ENCODE measurements around the gene METTL15. TPM values are rescaled to one million over a fixed set of nuclear protein-coding genes. Genes with fewer than 3 reads are reported as not detected.
"Not testable (repeated sequence)": the region's sequence is repeated elsewhere in the genome, so short reads cannot be mapped to it uniquely, and the experiment has no call there.

Gene METTL15
- total RNA-seq, 3 donors from 2014 or later: 9.8 to 30.3 (median 16.4) TPM

DNA sequence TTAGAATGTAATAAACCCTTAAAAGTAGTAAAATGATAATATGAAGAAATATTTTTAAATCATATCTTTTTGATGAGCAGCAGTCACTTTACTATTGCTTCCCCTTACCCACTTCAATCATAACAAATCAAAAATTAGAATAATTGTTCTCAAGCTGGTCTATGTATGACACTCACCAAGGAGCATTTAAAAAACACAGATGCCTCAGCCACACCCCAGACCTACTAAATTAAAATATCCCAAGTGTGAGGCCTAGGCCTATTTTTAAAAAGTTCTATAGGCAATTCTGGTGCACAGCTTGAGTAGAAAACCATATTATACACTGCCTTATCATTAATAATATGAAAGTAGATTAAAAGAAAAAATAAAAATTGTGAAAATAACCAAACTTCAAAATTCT is 15.4 kb upstream of the METTL15 start:
- H3K27ac ChIP-seq: no peak overlapping the region
- DNase-seq (ENCODE audit: low spot score in 2 of 2): no peak
- intact Hi-C loops (cut with DNase I; ENCODE audit: low total_unique reads): no loop called here
- no peak overlapping the region for H3K4me3 ChIP-seq
- TF ChIP-seq, protein P1, sequence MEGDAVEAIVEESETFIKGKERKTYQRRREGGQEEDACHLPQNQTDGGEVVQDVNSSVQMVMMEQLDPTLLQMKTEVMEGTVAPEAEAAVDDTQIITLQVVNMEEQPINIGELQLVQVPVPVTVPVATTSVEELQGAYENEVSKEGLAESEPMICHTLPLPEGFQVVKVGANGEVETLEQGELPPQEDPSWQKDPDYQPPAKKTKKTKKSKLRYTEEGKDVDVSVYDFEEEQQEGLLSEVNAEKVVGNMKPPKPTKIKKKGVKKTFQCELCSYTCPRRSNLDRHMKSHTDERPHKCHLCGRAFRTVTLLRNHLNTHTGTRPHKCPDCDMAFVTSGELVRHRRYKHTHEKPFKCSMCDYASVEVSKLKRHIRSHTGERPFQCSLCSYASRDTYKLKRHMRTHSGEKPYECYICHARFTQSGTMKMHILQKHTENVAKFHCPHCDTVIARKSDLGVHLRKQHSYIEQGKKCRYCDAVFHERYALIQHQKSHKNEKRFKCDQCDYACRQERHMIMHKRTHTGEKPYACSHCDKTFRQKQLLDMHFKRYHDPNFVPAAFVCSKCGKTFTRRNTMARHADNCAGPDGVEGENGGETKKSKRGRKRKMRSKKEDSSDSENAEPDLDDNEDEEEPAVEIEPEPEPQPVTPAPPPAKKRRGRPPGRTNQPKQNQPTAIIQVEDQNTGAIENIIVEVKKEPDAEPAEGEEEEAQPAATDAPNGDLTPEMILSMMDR (IDR thresholded peaks at IDR 0.05): no peak
- TF ChIP-seq POLR2A (IDR thresholded peaks at IDR 0.05) (no peak), POLR2AphosphoS5 (IDR thresholded peaks at IDR 0.05) (no peak)
- H3K27me3 ChIP-seq: no peaks in the 10 kb centered on the region
- no peaks in the 10 kb centered on the region for H3K9me3 ChIP-seq
- no peaks in the 10 kb centered on the region for H3K4me1 ChIP-seq
- H3K36me3 ChIP-seq: no peaks in the 10 kb centered on the region

DNA sequence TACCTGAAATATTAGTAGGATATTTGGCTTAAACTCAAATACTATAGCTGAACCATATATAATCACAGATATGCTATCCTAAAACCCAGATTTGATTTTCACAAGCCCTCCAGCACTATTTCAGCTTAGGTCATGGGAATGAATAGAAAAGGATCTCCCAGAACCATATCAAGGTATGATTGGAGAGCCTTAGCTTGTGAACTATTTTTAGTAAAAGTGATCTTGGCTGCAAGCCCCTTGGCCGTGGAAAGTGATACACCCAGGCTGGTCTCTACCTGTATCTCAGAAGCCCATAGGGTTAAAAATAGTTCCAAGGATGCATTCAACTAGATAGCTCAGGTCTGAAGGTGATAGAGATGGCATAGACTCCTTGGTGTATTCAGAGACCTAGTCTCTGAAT is 9.9 kb upstream of the METTL15 start:
- Histone ChIP-seq H3K4me3 (no peak overlapping the region), H3K9me3 (no peaks in the 10 kb centered on the region), H3K27ac (no peak overlapping the region), H3K4me1 (no peaks in the 10 kb centered on the region), H3K36me3 (no peaks in the 10 kb centered on the region), H3K27me3 (no peaks in the 10 kb centered on the region)
- TF ChIP-seq POLR2AphosphoS5 (IDR thresholded peaks at IDR 0.05): no peak
- TF ChIP-seq, protein P1 (IDR thresholded peaks at IDR 0.05): no peak
- TF ChIP-seq POLR2A (IDR thresholded peaks at IDR 0.05): no peak
- intact Hi-C loops (cut with DNase I; ENCODE audit: low total_unique reads): no loop called here
- no peak for DNase-seq (ENCODE audit: low spot score in 2 of 2)

DNA sequence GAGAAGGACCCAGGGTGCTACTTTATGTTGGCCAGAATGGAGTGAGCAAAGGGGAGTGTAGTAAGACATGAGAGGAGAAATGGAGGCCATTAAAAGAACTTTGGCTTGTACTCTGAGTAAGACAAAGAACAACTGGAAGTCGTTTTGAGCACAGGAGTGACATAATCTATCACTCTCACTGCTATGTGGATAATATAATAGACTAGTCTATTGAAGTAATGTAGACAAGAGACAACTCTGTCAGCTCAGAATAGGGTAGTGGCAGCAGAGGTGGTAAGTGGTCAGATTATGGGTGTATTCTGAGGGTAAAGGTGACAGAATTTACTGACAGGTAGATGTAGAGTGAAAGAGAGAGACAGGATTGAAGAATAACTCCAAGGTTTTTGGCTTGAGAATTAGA is 8.5 kb upstream of the METTL15 start:
- no peak for TF ChIP-seq POLR2A (IDR thresholded peaks at IDR 0.05)
- TF ChIP-seq POLR2AphosphoS5 (IDR thresholded peaks at IDR 0.05): no peak
- TF ChIP-seq, protein P1 (IDR thresholded peaks at IDR 0.05): no peak
- DNase-seq (ENCODE audit: low spot score in 2 of 2): no peak
- Histone ChIP-seq H3K36me3 (no peaks in the 10 kb centered on the region), H3K9me3 (no peaks in the 10 kb centered on the region), H3K27ac (no peak overlapping the region), H3K4me1 (no peaks in the 10 kb centered on the region), H3K4me3 (no peak overlapping the region), H3K27me3 (no peaks in the 10 kb centered on the region)
- intact Hi-C loops (cut with DNase I; ENCODE audit: low total_unique reads): no loop called here

DNA sequence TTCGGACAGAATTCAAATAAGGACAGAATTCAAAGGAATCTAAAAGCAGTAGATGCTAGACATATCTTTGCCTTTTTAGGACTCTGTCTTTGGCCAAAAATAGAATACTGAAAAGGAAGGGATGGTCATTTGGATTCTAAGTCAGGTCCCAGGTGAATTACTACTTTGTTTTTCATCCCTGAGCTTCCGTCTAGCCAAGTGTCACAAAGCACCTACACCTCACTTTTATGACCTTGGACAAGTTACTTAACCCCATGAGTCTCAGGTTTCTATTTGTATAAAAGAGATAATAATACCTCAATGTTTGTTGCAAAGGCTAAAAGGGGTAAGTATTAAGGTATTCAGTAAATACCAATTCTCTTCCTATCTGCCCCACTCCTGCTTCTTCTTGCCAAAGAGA is 7.5 kb upstream of the METTL15 start:
- TF ChIP-seq POLR2AphosphoS5 (IDR thresholded peaks at IDR 0.05) (no peak), POLR2A (IDR thresholded peaks at IDR 0.05) (no peak)
- TF ChIP-seq, protein P1 (IDR thresholded peaks at IDR 0.05): no peak
- intact Hi-C loops (cut with DNase I; ENCODE audit: low total_unique reads): no loop called here

DNA sequence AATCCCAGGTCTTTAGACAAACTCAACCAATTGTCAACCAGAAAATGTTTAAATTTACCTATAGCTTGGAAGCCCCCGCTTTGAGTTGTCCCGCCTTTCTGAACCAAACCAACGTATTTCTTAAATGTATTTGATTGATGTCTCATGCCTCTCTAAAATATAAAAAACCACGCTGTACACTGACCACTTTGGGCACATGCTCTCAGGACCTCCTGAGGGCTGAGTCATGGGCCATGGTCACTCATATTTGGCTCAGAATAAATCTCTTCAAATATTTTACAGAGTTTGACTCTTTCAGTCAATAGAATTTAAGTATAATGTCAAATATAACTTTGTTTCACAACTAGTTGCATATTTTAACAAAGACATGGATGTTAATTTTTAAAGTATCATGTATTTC is 5.9 kb upstream of the METTL15 start:
- H3K27me3 ChIP-seq; H3K4me1 ChIP-seq; intact Hi-C loops (cut with DNase I; ENCODE audit: low total_unique reads); H3K4me3 ChIP-seq; H3K9me3 ChIP-seq; H3K27ac ChIP-seq; H3K36me3 ChIP-seq; DNase-seq (ENCODE audit: low spot score in 2 of 2): not testable (repeated sequence)

More for the DNA sequence above, 7.5 kb upstream of the METTL15 start:
- DNase-seq (ENCODE audit: low spot score in 2 of 2): no peak
- Histone ChIP-seq H3K4me3 (no peak overlapping the region), H3K27me3 (no peaks in the 10 kb centered on the region), H3K4me1 (no peaks in the 10 kb centered on the region), H3K9me3 (no peaks in the 10 kb centered on the region), H3K27ac (no peak overlapping the region), H3K36me3 (no peaks in the 10 kb centered on the region)

DNA sequence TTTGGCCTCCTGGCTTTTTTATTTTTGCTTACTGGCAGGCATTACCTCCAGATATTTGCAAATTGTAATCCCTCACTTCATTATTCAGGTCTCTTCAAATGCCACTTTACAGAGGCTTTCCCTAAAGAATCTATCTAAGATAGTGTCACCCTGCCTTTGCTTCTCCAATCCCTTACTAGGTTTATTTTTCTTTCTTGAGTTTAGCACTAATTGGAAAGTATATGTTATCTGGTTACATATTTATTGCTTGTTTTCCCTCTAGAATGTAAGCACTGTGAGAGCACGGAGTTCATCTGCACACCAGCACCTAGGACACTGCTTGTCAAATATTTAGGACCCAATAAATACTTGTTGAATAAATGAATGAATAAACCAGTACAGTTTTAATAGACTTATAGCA is 3.8 kb upstream of the METTL15 start:
- H3K27me3 ChIP-seq: no peaks in the 10 kb centered on the region
- H3K9me3 ChIP-seq: no peaks in the 10 kb centered on the region
- no peak overlapping the region for H3K27ac ChIP-seq
- peaks cover 0 to 10% of the 10 kb centered on the region in 2 donors for H3K4me1 ChIP-seq
- no peak for DNase-seq (ENCODE audit: low spot score in 2 of 2)
- H3K36me3 ChIP-seq: no peaks in the 10 kb centered on the region
- intact Hi-C loops (cut with DNase I; ENCODE audit: low total_unique reads): no loop called here
- no peak for TF ChIP-seq POLR2AphosphoS5 (IDR thresholded peaks at IDR 0.05)
- TF ChIP-seq POLR2A (IDR thresholded peaks at IDR 0.05): no peak
- TF ChIP-seq, protein P1 (IDR thresholded peaks at IDR 0.05): no peak
- no peak overlapping the region for H3K4me3 ChIP-seq

All from breast epithelium (tissue), 4 donors.